ENCODE data around the gene BLOC1S5. TPM values are rescaled to one million over a fixed set of nuclear protein-coding genes. Genes with fewer than 3 reads are reported as not detected.

The BLOC1S5 gene
- total RNA-seq, 4 donors from 2014 or later: 15.5 to 242 (median 38.8) TPM

- intact Hi-C loops (cut with DNase I; ENCODE audit: low total_unique reads): no loop called here
- Histone ChIP-seq H3K36me3 (no peaks in the 10 kb centered on the region), H3K4me3 (no peak overlapping the region), H3K27ac (no peak overlapping the region), H3K27me3 (no peaks in the 10 kb centered on the region), H3K9me3 (no peaks in the 10 kb centered on the region), H3K4me1 (no peaks in the 10 kb centered on the region)
- no peak for DNase-seq
- TF ChIP-seq CTCF (IDR thresholded peaks at IDR 0.05) (no peak), POLR2A (IDR thresholded peaks at IDR 0.05) (no peak)
Observed at GRCh38 chr6:8082954-8083858, 19.0 kb upstream of the BLOC1S5 start.

DNA sequence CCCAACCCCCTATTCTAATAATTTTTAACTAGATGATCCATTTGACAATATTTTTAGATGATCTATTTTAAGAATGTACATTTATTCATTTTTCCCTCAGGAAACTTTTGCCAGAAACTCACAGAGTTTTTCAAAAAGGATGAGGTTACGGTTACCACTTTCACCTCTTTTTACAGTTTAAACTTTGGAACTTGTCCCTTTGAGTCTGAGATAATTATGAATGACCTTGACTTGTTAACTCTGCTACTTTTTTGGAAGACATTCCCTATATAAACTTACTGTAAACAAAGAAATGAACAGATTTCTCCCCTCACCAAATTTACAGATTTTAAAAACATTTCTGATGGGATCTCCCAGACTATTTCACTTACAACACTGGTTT, 18.4 kb upstream of the BLOC1S5 start:
- Histone ChIP-seq H3K36me3 (no peaks in the 10 kb centered on the region), H3K27me3 (no peaks in the 10 kb centered on the region), H3K4me1 (no peaks in the 10 kb centered on the region), H3K27ac (no peak overlapping the region), H3K9me3 (no peaks in the 10 kb centered on the region), H3K4me3 (no peak overlapping the region)
- intact Hi-C loops (cut with DNase I; ENCODE audit: low total_unique reads): no loop called here
- no peak for DNase-seq
- no peak for TF ChIP-seq POLR2A (IDR thresholded peaks at IDR 0.05)
- no peak for TF ChIP-seq CTCF (IDR thresholded peaks at IDR 0.05)

GRCh38 chr6:8080362-8081151, 16.4 kb upstream of the BLOC1S5 start:
- H3K4me3 ChIP-seq: no peak overlapping the region
- TF ChIP-seq POLR2A (IDR thresholded peaks at IDR 0.05): no peak
- no peak for TF ChIP-seq CTCF (IDR thresholded peaks at IDR 0.05)
- H3K9me3 ChIP-seq: no peaks in the 10 kb centered on the region
- H3K27ac ChIP-seq: no peak overlapping the region
- no peaks in the 10 kb centered on the region for H3K4me1 ChIP-seq
- no peaks in the 10 kb centered on the region for H3K36me3 ChIP-seq
- H3K27me3 ChIP-seq: no peaks in the 10 kb centered on the region
- no peak for DNase-seq
- intact Hi-C loops (cut with DNase I; ENCODE audit: low total_unique reads): no loop called here

- H3K36me3 ChIP-seq: no peaks in the 10 kb centered on the region
- no peak overlapping the region for H3K4me3 ChIP-seq
- DNase-seq: no peak
- H3K4me1 ChIP-seq: no peaks in the 10 kb centered on the region
- TF ChIP-seq CTCF (IDR thresholded peaks at IDR 0.05) (no peak), POLR2A (IDR thresholded peaks at IDR 0.05) (no peak)
- no peak overlapping the region for H3K27ac ChIP-seq
- no peaks in the 10 kb centered on the region for H3K9me3 ChIP-seq
- intact Hi-C loops (cut with DNase I; ENCODE audit: low total_unique reads): no loop called here
- H3K27me3 ChIP-seq: no peaks in the 10 kb centered on the region
Observed at GRCh38 chr6:8079126-8079525, 14.9 kb upstream of the BLOC1S5 start.

GRCh38 chr6:8077991-8078390, 13.8 kb upstream of the BLOC1S5 start:
- Histone ChIP-seq H3K4me1 (no peaks in the 10 kb centered on the region), H3K27ac (no peak overlapping the region), H3K27me3 (no peaks in the 10 kb centered on the region), H3K36me3 (no peaks in the 10 kb centered on the region), H3K9me3 (no peaks in the 10 kb centered on the region), H3K4me3 (no peak overlapping the region)
- intact Hi-C loops (cut with DNase I; ENCODE audit: low total_unique reads): no loop called here
- no peak for TF ChIP-seq CTCF (IDR thresholded peaks at IDR 0.05)
- TF ChIP-seq POLR2A (IDR thresholded peaks at IDR 0.05): no peak
- no peak for DNase-seq
